ENCODE data around the gene TMEM11. TPM values are rescaled to one million over a fixed set of nuclear protein-coding genes. Genes with fewer than 3 reads are reported as not detected.

TMEM11 gene
- total RNA-seq, 2 donors from 2014 or later: 7.0 to 22.4 TPM

GRCh38 chr17:21199311-21199710 lies 14.7 kb downstream of the TMEM11 start:
- no peak for TF ChIP-seq POLR2A (IDR thresholded peaks at IDR 0.05)
- TF ChIP-seq CTCF (IDR thresholded peaks at IDR 0.05): no peak
- intact Hi-C loops (cut with DNase I): no loop called here
- Histone ChIP-seq H3K4me3 (no peak overlapping the region), H3K9me3 (no peaks in the 10 kb centered on the region), H3K27me3 (no peaks in the 10 kb centered on the region), H3K27ac (no peak overlapping the region), H3K4me1 (peaks cover 11% of the 10 kb centered on the region), H3K36me3 (replicated peaks in 1 of 2; ENCODE audit: insufficient read depth in 1 of 2, low read depth in 2 of 2) (peaks cover 0 to 3% of the 10 kb centered on the region in 2 donors)
- WGBS, 2 donors: 66 to 85% methylated on average over 8 to 9 of the region's 9 CpGs
- DNase-seq: no peak
- ATAC-seq: no peak

- Histone ChIP-seq H3K4me1 (peaks cover 11% of the 10 kb centered on the region), H3K27ac (no peak overlapping the region), H3K27me3 (no peaks in the 10 kb centered on the region), H3K4me3 (no peak overlapping the region), H3K9me3 (no peaks in the 10 kb centered on the region), H3K36me3 (replicated peaks in 1 of 2; ENCODE audit: insufficient read depth in 1 of 2, low read depth in 2 of 2) (peaks cover 0 to 3% of the 10 kb centered on the region in 2 donors)
- intact Hi-C loops (cut with DNase I): no loop called here
- DNase-seq (no peak), ATAC-seq (no peak)
- TF ChIP-seq POLR2A (IDR thresholded peaks at IDR 0.05) (no peak), CTCF (IDR thresholded peaks at IDR 0.05) (no peak)
- 93 to 98% methylated on average over 20 of the region's 20 CpGs for WGBS, 2 donors
Measured at GRCh38 chr17:21198411-21198810, 15.6 kb downstream of the TMEM11 start.

- no peak overlapping the region for H3K27ac ChIP-seq
- no peak overlapping the region for H3K4me3 ChIP-seq
- ATAC-seq: no peak
- H3K4me1 ChIP-seq: peaks cover 3% of the 10 kb centered on the region
- H3K9me3 ChIP-seq: no peaks in the 10 kb centered on the region
- TF ChIP-seq POLR2A (IDR thresholded peaks at IDR 0.05) (no peak), CTCF (IDR thresholded peaks at IDR 0.05) (no peak)
- intact Hi-C loops (cut with DNase I): no loop called here
- H3K36me3 ChIP-seq (replicated peaks in 1 of 2; ENCODE audit: insufficient read depth in 1 of 2, low read depth in 2 of 2): peaks cover 0 to 3% of the 10 kb centered on the region in 2 donors
- no peak for DNase-seq
- H3K27me3 ChIP-seq: no peaks in the 10 kb centered on the region
- WGBS, 2 donors: 76 to 77% methylated on average over 5 of the region's 5 CpGs
Measured at GRCh38 chr17:21196126-21196525, 17.8 kb downstream of the TMEM11 start.

- Histone ChIP-seq H3K4me1 (no peaks in the 10 kb centered on the region), H3K9me3 (no peaks in the 10 kb centered on the region), H3K27me3 (no peaks in the 10 kb centered on the region), H3K4me3 (no peak overlapping the region), H3K27ac (no peak overlapping the region), H3K36me3 (replicated peaks in 1 of 2; ENCODE audit: insufficient read depth in 1 of 2, low read depth in 2 of 2) (peaks cover 0 to 3% of the 10 kb centered on the region in 2 donors)
- DNase-seq: no peak
- intact Hi-C loops (cut with DNase I): no loop called here
- 73 to 77% methylated on average over 5 of the region's 5 CpGs for WGBS, 2 donors
- TF ChIP-seq POLR2A (IDR thresholded peaks at IDR 0.05) (no peak), CTCF (IDR thresholded peaks at IDR 0.05) (no peak)
- no peak for ATAC-seq
Measured at GRCh38 chr17:21194703-21195102, 19.3 kb downstream of the TMEM11 start.

GRCh38 chr17:21194226-21194625 lies 19.7 kb downstream of the TMEM11 start:
- H3K27ac ChIP-seq: no peak overlapping the region
- TF ChIP-seq CTCF (IDR thresholded peaks at IDR 0.05) (no peak), POLR2A (IDR thresholded peaks at IDR 0.05) (no peak)
- ATAC-seq: no peak
- no peaks in the 10 kb centered on the region for H3K27me3 ChIP-seq
- intact Hi-C loops (cut with DNase I): no loop called here
- no peak for DNase-seq
- H3K36me3 ChIP-seq (replicated peaks in 1 of 2; ENCODE audit: insufficient read depth in 1 of 2, low read depth in 2 of 2): peaks cover 0 to 3% of the 10 kb centered on the region in 2 donors
- H3K4me1 ChIP-seq: no peaks in the 10 kb centered on the region
- H3K9me3 ChIP-seq: no peaks in the 10 kb centered on the region
- WGBS, 2 donors: 56 to 80% methylated on average over 8 of the region's 8 CpGs
- no peak overlapping the region for H3K4me3 ChIP-seq

All from body of pancreas (tissue), 4 donors.